ENCODE measurements around the gene ESRRG. TPM values are rescaled to one million over a fixed set of nuclear protein-coding genes. Genes with fewer than 3 reads are reported as not detected.

The ESRRG gene
- total RNA-seq, result 1 to 10 TPM in 1 of 4 donors, under 1 TPM in 3; 0.17 to 1.5 (median 0.60) TPM

GRCh38 chr1:216723274-216723780 lies at the start of gene ESRRG:
Gene ESRRG, minus strand, starts transcription at chr1:216723429. Its CDS starts 130 bp downstream, at chr1:216723299.
- no peak for TF ChIP-seq CTCF (IDR thresholded peaks at IDR 0.05; ENCODE audit: low read depth)

- no peak for TF ChIP-seq CTCF (IDR thresholded peaks at IDR 0.05; ENCODE audit: low read depth)
Observed at GRCh38 chr1:216771922-216772321, 48.7 kb upstream of the ESRRG start.

- TF ChIP-seq CTCF (IDR thresholded peaks at IDR 0.05; ENCODE audit: low read depth), result no peak
Observed at GRCh38 chr1:216766633-216767327, 43.6 kb upstream of the ESRRG start.

GRCh38 chr1:216765346-216766300 lies 42.4 kb upstream of the ESRRG start:
- TF ChIP-seq CTCF (IDR thresholded peaks at IDR 0.05; ENCODE audit: low read depth), result no peak

- no peak for TF ChIP-seq CTCF (IDR thresholded peaks at IDR 0.05; ENCODE audit: low read depth)
Observed at GRCh38 chr1:216758161-216758560, 34.9 kb upstream of the ESRRG start.

- no peak for TF ChIP-seq CTCF (IDR thresholded peaks at IDR 0.05; ENCODE audit: low read depth)
Observed at GRCh38 chr1:216757110-216757509, 33.9 kb upstream of the ESRRG start.

- no peak for TF ChIP-seq CTCF (IDR thresholded peaks at IDR 0.05; ENCODE audit: low read depth)
Observed at GRCh38 chr1:216750961-216751360, 27.7 kb upstream of the ESRRG start.

Data from subcutaneous adipose tissue (tissue), 4 donors.